ENCODE results near the gene TIGD6. TPM values are rescaled to one million over a fixed set of nuclear protein-coding genes. Genes with fewer than 3 reads are reported as not detected.

TIGD6 gene
- 2.9 and 3.4 TPM in 2 replicates for total RNA-seq

GRCh38 chr5:150000256-150000989, at the start of gene TIGD6, which contains the start of gene HMGXB3:
TIGD6 (minus strand) TSS chr5:150000654; CDS start chr5:149996348, 4,306 bp downstream.
HMGXB3 (plus strand) TSS chr5:150000739; CDS start chr5:150004853, 4,114 bp downstream.

GRCh38 chr5:149960272-149961185, 39.9 kb downstream of the TIGD6 start, which contains the start of gene SLC26A2:
SLC26A2 (plus strand) TSS chr5:149960758; CDS start chr5:149977653, 16,895 bp downstream.

GRCh38 chr5:149944666-149945065, 55.8 kb downstream of the TIGD6 start, which contains the start of gene PDE6A:
PDE6A (minus strand) TSS chr5:149944793; CDS start chr5:149944673, 120 bp downstream.

Other genes with a start within 250 kb of the TIGD6 start
- not detected in 2 replicates for gene PDE6A, start 55.9 kb downstream of the TIGD6 start, total RNA-seq
- gene SLC26A2, start 39.9 kb downstream of the TIGD6 start, total RNA-seq, result 9.6 and 15.6 TPM in 2 replicates
- gene HMGXB3, start 85 bp upstream of the TIGD6 start, total RNA-seq, result 22.0 and 28.0 TPM in 2 replicates
- gene CSF1R, start 85.9 kb upstream of the TIGD6 start, total RNA-seq, result not detected in 2 replicates
- 84.3 and 108 TPM in 2 replicates for gene PDGFRB, start 155.2 kb upstream of the TIGD6 start, total RNA-seq
- not detected in 2 replicates for gene CDX1, start 166.1 kb upstream of the TIGD6 start, total RNA-seq
- not detected in 2 replicates for gene SLC6A7, start 189.4 kb upstream of the TIGD6 start, total RNA-seq